Karpas-422 (cell line): Measurements from ENCODE around the gene ADGRE2. TPM values are rescaled to one million over a fixed set of nuclear protein-coding genes. Genes with fewer than 3 reads are reported as not detected.

ENCODE experiments used
- DNase-seq: peaks from one replicate; pipeline ENCODE4 v3.0.0-alpha.2; 2015
- H2AFZ ChIP-seq: fragments of 200-600 bp; sonication (generic); 2 replicates; pipeline ENCODE4 v1.6.1; 2014; ENCODE audit warnings: antibody characterized with exemption, low read length, mixed read lengths
- H3K27ac ChIP-seq: fragments of 200-600 bp; sonication (generic); 2 replicates; pipeline ENCODE4 v1.5.1; 2014; ENCODE audit warnings: mild to moderate bottlenecking, low read length, moderate library complexity
- H3K27me3 ChIP-seq: fragments of 200-600 bp; sonication (generic); 2 replicates; pipeline ENCODE4 v1.6.1; 2014; ENCODE audit warnings: low read length, mixed read lengths
- H3K36me3 ChIP-seq: fragments of 200-600 bp; sonication (generic); 2 replicates; pipeline ENCODE4 v1.6.1; 2014; ENCODE audit warnings: low read length, mixed read lengths; ENCODE audit not compliant: insufficient read depth
- H3K4me1 ChIP-seq: fragments of 200-600 bp; sonication (generic); 2 replicates; pipeline ENCODE4 v1.6.1; 2014; ENCODE audit warnings: mild to moderate bottlenecking, low read length, mixed read lengths
- H3K4me2 ChIP-seq: fragments of 200-600 bp; sonication (generic); 2 replicates; pipeline ENCODE4 v1.6.1; 2014; ENCODE audit warnings: low read length, low read depth, mild to moderate bottlenecking; ENCODE audit not compliant: poor library complexity, severe bottlenecking
- H3K4me3 ChIP-seq: fragments of 200-600 bp; sonication (generic); 2 replicates; pipeline ENCODE4 v1.5.1; 2014; ENCODE audit warnings: mild to moderate bottlenecking, antibody characterized with exemption, low read length, mixed read lengths
- H3K79me2 ChIP-seq: fragments of 200-600 bp; sonication (generic); 2 replicates; pipeline ENCODE4 v1.6.1; 2014; ENCODE audit warnings: mild to moderate bottlenecking, low read length, mixed read lengths
- H3K9ac ChIP-seq: fragments of 200-600 bp; sonication (generic); 2 replicates; pipeline ENCODE4 v1.6.0; 2014; ENCODE audit warnings: low read length
- H3K9me2 ChIP-seq: fragments of 200-600 bp; sonication (generic), shearing (Covaris generic); replicated peaks from 2 replicates; pipeline ENCODE4 v1.6.0; 2014; ENCODE audit warnings: mild to moderate bottlenecking, low read length, moderate library complexity; ENCODE audit not compliant: insufficient read depth
- H3K9me3 ChIP-seq: fragments of 300-700, 200-600 bp; sonication (generic); 2 replicates; pipeline ENCODE4 v1.6.1; 2014; ENCODE audit warnings: low read length, mixed read lengths
- H4K20me1 ChIP-seq: fragments of 200-600 bp; sonication (generic); 2 replicates; pipeline ENCODE4 v1.6.1; 2014; ENCODE audit warnings: mild to moderate bottlenecking, antibody characterized with exemption, low read length, low read depth; ENCODE audit not compliant: insufficient read depth
- total RNA-seq: library from RNA; depleted of rRNA; stranded (reverse); fragments of >200 nt; shearing (Covaris generic); gene quantifications from 2 replicates; pipeline ENCODE4 v1.2.3, GENCODE V29; 2014; ENCODE audit warnings: low replicate concordance

The ADGRE2 gene
- total RNA-seq, 1 experiment from 2014 or later = not detected

GRCh38 chr19:14746886-14747285 lies 31.5 kb downstream of the ADGRE2 start:
- no peak overlapping the region for H3K4me3 ChIP-seq
- no peak overlapping the region for H3K9ac ChIP-seq
- H3K4me2 ChIP-seq = no peak overlapping the region
- no peaks in the 10 kb centered on the region for H3K79me2 ChIP-seq
- no peak overlapping the region for H3K27ac ChIP-seq
- no peaks in the 10 kb centered on the region for H3K27me3 ChIP-seq
- no peak for DNase-seq
- H3K4me1 ChIP-seq = no peaks in the 10 kb centered on the region
- no peaks in the 10 kb centered on the region for H3K9me3 ChIP-seq
- no peak overlapping the region for H2AFZ ChIP-seq
- H3K36me3 ChIP-seq = no peaks in the 10 kb centered on the region
- H4K20me1 ChIP-seq = no peaks in the 10 kb centered on the region
- H3K9me2 ChIP-seq = no peaks in the 10 kb centered on the region

DNA sequence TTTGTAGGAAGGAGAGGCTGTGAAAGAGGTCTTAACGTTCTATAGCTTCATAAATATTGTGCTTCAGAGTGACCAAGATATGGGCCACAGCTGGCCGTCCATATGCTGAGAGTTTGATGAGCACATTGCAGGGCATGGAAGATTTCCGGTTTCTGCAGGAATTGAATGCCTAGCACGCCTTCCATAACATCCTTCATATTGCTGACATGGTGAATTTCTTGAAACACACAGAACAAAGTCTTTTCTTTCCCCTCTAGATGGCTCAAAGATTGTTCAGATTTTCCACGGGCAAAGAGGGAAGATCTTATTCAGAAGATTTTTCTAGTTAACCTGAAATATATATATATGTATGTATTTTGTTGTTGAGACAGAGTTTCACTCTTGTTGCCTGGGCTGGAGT lies 42.4 kb downstream of the ADGRE2 start:
- H3K27me3 ChIP-seq = no peaks in the 10 kb centered on the region
- no peaks in the 10 kb centered on the region for H3K4me1 ChIP-seq
- DNase-seq = no peak
- H3K9me2 ChIP-seq = no peaks in the 10 kb centered on the region
- no peak overlapping the region for H3K27ac ChIP-seq
- H3K4me3 ChIP-seq = no peak overlapping the region
- no peak overlapping the region for H2AFZ ChIP-seq
- no peak overlapping the region for H3K9ac ChIP-seq
- H4K20me1 ChIP-seq = no peaks in the 10 kb centered on the region
- no peaks in the 10 kb centered on the region for H3K79me2 ChIP-seq
- H3K4me2 ChIP-seq = no peak overlapping the region
- no peaks in the 10 kb centered on the region for H3K9me3 ChIP-seq
- H3K36me3 ChIP-seq = no peaks in the 10 kb centered on the region

GRCh38 chr19:14733574-14733973 lies 44.8 kb downstream of the ADGRE2 start:
- Histone ChIP-seq H3K27me3 (no peaks in the 10 kb centered on the region), H3K9me2 (no peaks in the 10 kb centered on the region; the same call in 1 of the 2 replicates), H4K20me1 (no peaks in the 10 kb centered on the region), H3K79me2 (no peaks in the 10 kb centered on the region), H2AFZ (no peak overlapping the region), H3K36me3 (no peaks in the 10 kb centered on the region), H3K4me1 (no peaks in the 10 kb centered on the region), H3K9me3 (peaks cover 1% of the 10 kb centered on the region; the same call in 1 of the 2 replicates), H3K4me3 (no peak overlapping the region), H3K4me2 (no peak overlapping the region), H3K27ac (no peak overlapping the region), H3K9ac (no peak overlapping the region)
- no peak for DNase-seq

DNA sequence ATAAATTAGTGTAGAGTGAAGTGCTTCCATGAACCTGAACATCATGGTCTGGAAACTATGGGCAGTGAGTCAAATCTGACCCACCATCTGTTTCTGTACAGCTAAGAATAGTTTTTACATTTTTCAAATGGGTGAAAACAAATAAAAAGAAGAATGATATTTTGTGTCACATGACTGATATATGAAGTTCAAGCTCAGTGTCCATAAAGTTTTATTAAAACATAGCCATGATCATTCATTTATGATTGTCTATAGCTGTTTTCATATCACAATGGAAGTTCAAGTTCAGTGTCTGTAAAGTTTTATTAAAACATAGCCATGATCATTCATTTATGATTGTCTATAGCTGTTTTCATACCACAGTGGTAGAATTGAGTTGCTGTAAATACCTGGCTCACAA lies 45.9 kb downstream of the ADGRE2 start:
- Histone ChIP-seq H3K9me3 (peaks cover 2% of the 10 kb centered on the region; the same call in 1 of the 2 replicates), H3K4me1 (no peaks in the 10 kb centered on the region), H4K20me1 (no peaks in the 10 kb centered on the region), H3K27me3 (no peaks in the 10 kb centered on the region), H3K9ac (no peak overlapping the region), H3K4me3 (no peak overlapping the region), H3K9me2 (no peaks in the 10 kb centered on the region; the same call in 1 of the 2 replicates), H3K4me2 (no peak overlapping the region), H3K27ac (no peak overlapping the region), H3K36me3 (no peaks in the 10 kb centered on the region), H2AFZ (no peak overlapping the region), H3K79me2 (no peaks in the 10 kb centered on the region)
- DNase-seq = no peak

DNA sequence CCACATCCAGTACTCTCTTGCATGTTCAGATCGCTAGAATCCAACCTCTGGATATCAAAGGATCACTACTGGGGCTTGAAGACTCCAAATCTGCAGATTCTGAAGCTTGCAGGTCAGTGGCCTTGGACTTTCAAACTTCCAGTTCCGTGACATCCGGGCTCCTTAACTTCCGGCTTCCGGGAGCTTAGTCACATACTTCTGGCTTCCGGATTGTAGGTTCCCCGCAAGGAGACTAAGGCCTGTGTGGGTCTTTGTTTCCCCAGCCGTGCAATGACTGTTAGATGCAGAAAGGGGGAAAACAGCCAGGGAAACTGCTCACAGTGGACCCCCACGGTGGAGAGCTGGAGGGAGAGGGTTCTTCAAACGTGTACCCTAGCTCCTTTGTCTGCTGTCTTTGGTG lies 47.2 kb downstream of the ADGRE2 start:
- Histone ChIP-seq H3K9me3 (peaks cover 2% of the 10 kb centered on the region; the same call in 1 of the 2 replicates), H3K4me1 (no peaks in the 10 kb centered on the region), H3K79me2 (no peaks in the 10 kb centered on the region), H3K9me2 (no peaks in the 10 kb centered on the region; the same call in 1 of the 2 replicates), H3K27me3 (no peaks in the 10 kb centered on the region), H2AFZ (no peak overlapping the region), H3K36me3 (no peaks in the 10 kb centered on the region), H4K20me1 (no peaks in the 10 kb centered on the region), H3K27ac (no peak overlapping the region), H3K4me2 (no peak overlapping the region), H3K9ac (no peak overlapping the region), H3K4me3 (no peak overlapping the region)
- DNase-seq = no peak

DNA sequence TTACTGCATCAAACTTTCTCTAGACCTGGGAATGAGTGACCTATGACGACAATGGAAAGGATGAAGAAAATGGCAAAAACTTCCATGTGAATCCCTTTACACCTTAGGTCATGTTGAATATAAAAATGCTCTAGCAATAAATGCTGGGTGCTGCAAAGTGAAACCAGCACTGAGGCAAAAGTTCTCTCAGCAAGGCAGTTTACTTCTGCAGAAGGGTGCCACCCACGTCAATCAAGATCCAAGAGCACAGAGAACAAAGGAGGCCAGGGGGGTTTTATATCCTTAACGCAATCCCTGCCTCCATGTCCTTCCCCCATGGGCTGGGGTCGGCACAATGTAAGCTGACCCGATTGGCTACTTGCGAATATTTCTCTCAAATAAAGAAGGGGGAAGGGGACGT lies 49.8 kb downstream of the ADGRE2 start:
- Histone ChIP-seq H3K9me3 (peaks cover 2% of the 10 kb centered on the region; the same call in 1 of the 2 replicates), H3K4me3 (no peak overlapping the region), H3K4me2 (no peak overlapping the region), H3K4me1 (no peaks in the 10 kb centered on the region), H3K36me3 (no peaks in the 10 kb centered on the region), H4K20me1 (no peaks in the 10 kb centered on the region), H3K27ac (no peak overlapping the region), H2AFZ (no peak overlapping the region), H3K27me3 (no peaks in the 10 kb centered on the region), H3K9me2 (no peaks in the 10 kb centered on the region; the same call in 1 of the 2 replicates), H3K9ac (no peak overlapping the region), H3K79me2 (no peaks in the 10 kb centered on the region)
- no peak for DNase-seq

DNA sequence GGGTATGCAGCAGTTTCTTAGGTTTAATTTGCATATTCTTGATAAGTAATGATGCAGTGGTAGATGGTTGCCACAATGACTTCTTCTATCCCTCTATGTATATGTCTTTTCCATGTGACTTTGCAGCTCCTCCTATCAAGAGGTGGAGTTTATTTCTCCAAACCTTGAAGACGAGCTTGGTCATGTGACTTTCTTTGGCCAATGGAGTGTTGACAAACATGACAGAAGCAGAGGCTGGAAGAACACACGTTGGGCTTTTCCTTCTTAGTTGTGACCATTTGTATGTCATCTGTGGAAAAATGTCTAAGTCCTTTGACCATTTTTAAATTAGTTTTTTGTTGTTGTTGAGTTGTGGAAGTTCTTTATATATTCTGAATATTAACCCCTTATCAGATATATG lies 56.2 kb downstream of the ADGRE2 start:
- Histone ChIP-seq H3K27ac (no peak overlapping the region), H3K9me3 (peaks cover 37% of the 10 kb centered on the region), H3K36me3 (peaks cover 28% of the 10 kb centered on the region), H4K20me1 (no peaks in the 10 kb centered on the region), H3K9ac (no peak overlapping the region), H3K4me1 (no peaks in the 10 kb centered on the region), H3K27me3 (no peaks in the 10 kb centered on the region), H3K4me2 (no peak overlapping the region), H3K79me2 (no peaks in the 10 kb centered on the region), H3K9me2 (no peaks in the 10 kb centered on the region), H3K4me3 (no peak overlapping the region), H2AFZ (no peak overlapping the region)
- no peak for DNase-seq

DNA sequence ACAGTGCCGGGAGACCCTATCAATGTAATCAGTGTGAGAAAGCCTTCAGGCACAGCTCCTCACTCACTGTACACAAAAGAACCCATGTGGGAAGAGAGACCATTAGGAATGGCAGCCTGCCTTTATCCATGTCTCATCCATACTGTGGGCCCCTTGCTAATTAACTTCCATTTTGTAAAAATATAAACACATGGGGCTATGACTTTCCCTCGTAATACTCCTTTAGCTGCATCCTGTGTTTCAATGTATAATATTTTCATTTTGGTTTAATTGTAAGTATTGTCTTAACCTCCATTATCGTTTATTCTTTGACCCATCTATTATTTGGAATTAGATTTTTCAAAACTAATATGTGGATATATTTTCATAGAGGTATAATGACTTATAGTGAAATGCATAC lies 59.2 kb downstream of the ADGRE2 start:
- no peaks in the 10 kb centered on the region for H4K20me1 ChIP-seq
- no peak overlapping the region for H3K4me3 ChIP-seq
- no peak for DNase-seq
- no peak overlapping the region for H3K9ac ChIP-seq
- H3K4me2 ChIP-seq = no peak overlapping the region
- H3K9me2 ChIP-seq = no peaks in the 10 kb centered on the region
- no peak overlapping the region for H3K27ac ChIP-seq
- no peak overlapping the region for H2AFZ ChIP-seq
- no peaks in the 10 kb centered on the region for H3K27me3 ChIP-seq
- H3K4me1 ChIP-seq = no peaks in the 10 kb centered on the region
- H3K9me3 ChIP-seq = peaks cover 42% of the 10 kb centered on the region
- no peaks in the 10 kb centered on the region for H3K79me2 ChIP-seq
- H3K36me3 ChIP-seq = peaks cover 51% of the 10 kb centered on the region
